ENCODE results near the gene TCF7L1.

DNA sequence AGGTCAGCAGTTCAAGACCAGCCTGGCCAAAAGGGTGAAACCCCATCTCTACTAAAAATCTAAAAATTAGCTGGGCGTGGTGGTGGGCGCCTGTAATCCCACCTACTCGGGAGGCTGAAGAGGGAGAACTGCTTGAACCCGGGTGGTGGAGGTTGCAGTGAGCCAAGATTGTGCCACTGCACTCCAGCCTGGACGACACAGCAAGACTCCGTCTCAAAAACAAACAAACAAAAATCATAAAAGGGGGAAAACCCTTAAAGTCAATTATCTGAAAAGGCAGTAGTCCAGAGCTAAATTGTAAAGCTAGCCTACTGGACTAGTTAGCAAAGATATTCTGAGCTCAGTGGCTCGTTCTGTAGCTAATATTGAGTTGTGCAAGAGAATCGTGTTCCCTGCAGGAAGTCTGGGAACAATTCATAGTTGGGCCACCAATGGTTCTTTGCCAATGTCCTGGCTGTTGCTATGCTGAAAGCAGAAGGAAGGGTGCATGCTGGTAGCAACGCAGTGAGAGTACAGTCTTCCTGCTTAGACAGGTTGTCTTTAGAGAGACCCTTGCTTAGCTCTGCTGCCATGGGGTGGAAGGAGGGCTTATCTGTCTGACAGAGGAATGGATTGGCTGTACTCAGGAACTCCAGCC, 190.3 kb downstream of the TCF7L1 start:
- TF ChIP-seq, protein P1, sequence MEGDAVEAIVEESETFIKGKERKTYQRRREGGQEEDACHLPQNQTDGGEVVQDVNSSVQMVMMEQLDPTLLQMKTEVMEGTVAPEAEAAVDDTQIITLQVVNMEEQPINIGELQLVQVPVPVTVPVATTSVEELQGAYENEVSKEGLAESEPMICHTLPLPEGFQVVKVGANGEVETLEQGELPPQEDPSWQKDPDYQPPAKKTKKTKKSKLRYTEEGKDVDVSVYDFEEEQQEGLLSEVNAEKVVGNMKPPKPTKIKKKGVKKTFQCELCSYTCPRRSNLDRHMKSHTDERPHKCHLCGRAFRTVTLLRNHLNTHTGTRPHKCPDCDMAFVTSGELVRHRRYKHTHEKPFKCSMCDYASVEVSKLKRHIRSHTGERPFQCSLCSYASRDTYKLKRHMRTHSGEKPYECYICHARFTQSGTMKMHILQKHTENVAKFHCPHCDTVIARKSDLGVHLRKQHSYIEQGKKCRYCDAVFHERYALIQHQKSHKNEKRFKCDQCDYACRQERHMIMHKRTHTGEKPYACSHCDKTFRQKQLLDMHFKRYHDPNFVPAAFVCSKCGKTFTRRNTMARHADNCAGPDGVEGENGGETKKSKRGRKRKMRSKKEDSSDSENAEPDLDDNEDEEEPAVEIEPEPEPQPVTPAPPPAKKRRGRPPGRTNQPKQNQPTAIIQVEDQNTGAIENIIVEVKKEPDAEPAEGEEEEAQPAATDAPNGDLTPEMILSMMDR (IDR thresholded peaks at IDR 0.05), result no peak
- TF ChIP-seq POLR2A (IDR thresholded peaks at IDR 0.05), result peak; percentile 45

All from right lobe of liver (tissue), 4 donors.